H1 (cell line): ENCODE data around the gene CLN6. TPM values are rescaled to one million over a fixed set of nuclear protein-coding genes. Genes with fewer than 3 reads are reported as not detected.

ENCODE experiments used
- CTCF ChIA-PET: fragments of 300-600 bp; sonication (Branson Sonifier 250); formaldehyde crosslinking; loops from one replicate; lab custom pipeline; 2021; ENCODE audit not compliant: partially characterized antibody; lab: Charles Lee
- POLR2A ChIA-PET: fragments of 300-600 bp; sonication (Branson Sonifier 250); formaldehyde crosslinking; loops from one replicate; lab custom pipeline; 2021; ENCODE audit warnings: inconsistent platforms; ENCODE audit not compliant: partially characterized antibody; lab: Charles Lee
- DNase-seq, 2 experiments: peaks; one replicate each; pipeline versions ENCODE4 v3.0.0 to v3.0.0-alpha.2; 2010 to 2022; ENCODE audit warnings: low spot score in 2 of 2, low read depth in 1 of 2, mixed read lengths in 1 of 2
- FAIRE-seq: peaks from 2 replicates; lab custom pipeline; 2011; peaks lifted over from hg19 to GRCh38; lab: Jason Lieb, UNC
- H2AFZ ChIP-seq: 2 replicates; pipeline ENCODE4 v1.8.1; 2012; ENCODE audit warnings: low read length, inconsistent platforms
- H2AK5ac ChIP-seq: 2 replicates; pipeline ENCODE4 v1.6.1; 2013; ENCODE audit warnings: low read depth, low read length
- H2BK120ac ChIP-seq: replicated peaks from 2 replicates; pipeline ENCODE3; 2013; ENCODE audit warnings: low read depth, low read length, inconsistent platforms
- H2BK12ac ChIP-seq: 2 replicates; pipeline ENCODE4 v1.6.1; 2013; ENCODE audit warnings: low read depth, low read length
- H2BK15ac ChIP-seq: 2 replicates; pipeline ENCODE4 v1.6.1; 2013; ENCODE audit warnings: low read length
- H2BK20ac ChIP-seq: 2 replicates; pipeline ENCODE4 v1.6.1; 2013; ENCODE audit warnings: low read length
- H2BK5ac ChIP-seq: 2 replicates; pipeline ENCODE4 v1.6.1; 2013; ENCODE audit warnings: low read depth, low read length
- H3K14ac ChIP-seq: 2 replicates; pipeline ENCODE4 v1.6.1; 2013; ENCODE audit warnings: inconsistent platforms; ENCODE audit not compliant: insufficient read length
- H3K18ac ChIP-seq: 2 replicates; pipeline ENCODE4 v1.6.1; 2013; ENCODE audit warnings: low read length; ENCODE audit errors: extremely low read depth
- H3K23ac ChIP-seq: 2 replicates; pipeline ENCODE4 v1.6.1; 2013; ENCODE audit warnings: inconsistent platforms; ENCODE audit not compliant: insufficient read length
- H3K23me2 ChIP-seq: 2 replicates; pipeline ENCODE4 v1.6.1; 2013; ENCODE audit warnings: low read depth, low read length
- H3K27ac ChIP-seq: 2 replicates; pipeline ENCODE4 v1.6.1; 2011; ENCODE audit warnings: low read depth, low read length, inconsistent platforms
- H3K27me3 ChIP-seq, 4 experiments: replicated peaks in 1 of 4; 1 replicate in 1 of 4; 2 replicates in 3 of 4; pipeline versions ENCODE4 v1.6.1 to v1.8.1; 2011 to 2013; ENCODE audit warnings: low read length in 3 of 4, mild to moderate bottlenecking in 3 of 4, inconsistent platforms in 2 of 4, mixed read lengths in 2 of 4, moderate library complexity in 1 of 4; ENCODE audit not compliant: control insufficient read depth in 3 of 4, insufficient read depth in 3 of 4; ENCODE audit errors: extremely low read depth in 1 of 4
- H3K36me3 ChIP-seq, 4 experiments: 2 replicates each; pipeline versions ENCODE4 v1.6.1 to v1.8.1; 2011 to 2013; ENCODE audit warnings: mild to moderate bottlenecking in 4 of 4, low read length in 3 of 4, moderate library complexity in 2 of 4, control low read depth in 1 of 4, inconsistent platforms in 1 of 4; ENCODE audit not compliant: insufficient read depth in 4 of 4, control insufficient read depth in 2 of 4
- H3K4ac ChIP-seq: replicated peaks from 2 replicates; pipeline ENCODE3; 2013; ENCODE audit warnings: low read length, low read depth, mixed read lengths, inconsistent platforms; ENCODE audit not compliant: insufficient read length
- H3K4me1 ChIP-seq, 4 experiments: replicated peaks in 1 of 4; 1 replicate in 1 of 4; 2 replicates in 3 of 4; pipeline versions ENCODE4 v1.6.1 to v1.8.1; 2011 to 2013; ENCODE audit warnings: low read length in 3 of 4, inconsistent platforms in 2 of 4, mixed read lengths in 1 of 4; ENCODE audit not compliant: insufficient read depth in 4 of 4, control insufficient read depth in 3 of 4
- H3K4me2 ChIP-seq, 2 experiments: 2 replicates each; pipeline versions ENCODE4 v1.6.1 to v1.8.1; 2011 to 2013; ENCODE audit warnings: low read depth in 2 of 2, low read length in 2 of 2, control low read depth in 1 of 2, inconsistent platforms in 1 of 2, mild to moderate bottlenecking in 1 of 2; ENCODE audit not compliant: insufficient read depth in 1 of 2
- H3K4me3 ChIP-seq, 4 experiments: fragments of 200-600, 300-600 bp in 1 of 4; sonication (generic), shearing (Covaris generic), sonication (Bioruptor Twin) in 1 of 4; 2 replicates each; pipeline versions ENCODE4 v1.5.1 to v1.8.1; 2011 to 2016; ENCODE audit warnings: low read length in 4 of 4, low read depth in 3 of 4, control low read depth in 2 of 4, inconsistent platforms in 2 of 4, mild to moderate bottlenecking in 2 of 4, mixed read lengths in 1 of 4, moderate library complexity in 1 of 4; ENCODE audit not compliant: insufficient read depth in 2 of 4; ENCODE audit errors: extremely low read depth in 1 of 4
- H3K56ac ChIP-seq: replicated peaks from 2 replicates; pipeline ENCODE3; 2013; ENCODE audit warnings: low read depth, mild to moderate bottlenecking, mixed read lengths, low read length, inconsistent platforms; ENCODE audit not compliant: insufficient read length
- H3K79me1 ChIP-seq: 2 replicates; pipeline ENCODE4 v1.6.1; 2013; ENCODE audit warnings: low read depth, low read length, control low read depth
- H3K79me2 ChIP-seq, 2 experiments: 2 replicates each; pipeline versions ENCODE4 v1.6.1 to v1.8.1; 2012 to 2013; ENCODE audit warnings: low read length in 2 of 2, mild to moderate bottlenecking in 2 of 2, inconsistent platforms in 1 of 2; ENCODE audit not compliant: insufficient read depth in 2 of 2, control insufficient read depth in 1 of 2
- H3K9ac ChIP-seq, 4 experiments: replicated peaks in 1 of 4; 1 replicate in 1 of 4; 2 replicates in 3 of 4; pipeline versions ENCODE4 v1.6.1 to v1.8.1; 2011 to 2013; ENCODE audit warnings: low read depth in 3 of 4, low read length in 3 of 4, control low read depth in 2 of 4, mild to moderate bottlenecking in 2 of 4, moderate library complexity in 2 of 4, inconsistent platforms in 1 of 4; ENCODE audit errors: extremely low read depth in 1 of 4
- H3K9me3 ChIP-seq, 2 experiments: 2 replicates each; pipeline versions ENCODE4 v1.6.1 to v1.8.1; 2012 to 2013; ENCODE audit warnings: mild to moderate bottlenecking in 2 of 2, moderate library complexity in 2 of 2, control low read depth in 1 of 2, inconsistent platforms in 1 of 2, low read depth in 1 of 2, low read length in 1 of 2, mixed read lengths in 1 of 2; ENCODE audit not compliant: insufficient read depth in 2 of 2
- H4K20me1 ChIP-seq, 2 experiments: replicated peaks in 1 of 2; 2 replicates each; pipeline versions ENCODE3 to v1.8.1; 2011 to 2013; ENCODE audit warnings: inconsistent platforms in 2 of 2, low read length in 2 of 2, mild to moderate bottlenecking in 1 of 2; ENCODE audit not compliant: insufficient read depth in 2 of 2, control insufficient read depth in 1 of 2
- H4K5ac ChIP-seq: 2 replicates; pipeline ENCODE4 v1.6.1; 2013; ENCODE audit warnings: low read length, low read depth, mixed read lengths, inconsistent platforms; ENCODE audit not compliant: insufficient read length
- H4K8ac ChIP-seq: 2 replicates; pipeline ENCODE4 v1.8.0; 2013; ENCODE audit warnings: mild to moderate bottlenecking, moderate library complexity, low read length, inconsistent platforms; ENCODE audit not compliant: insufficient read depth; ENCODE audit errors: extremely low read depth
- H4K91ac ChIP-seq: replicated peaks from 2 replicates; pipeline ENCODE3; 2013; ENCODE audit warnings: low read length, mixed read lengths, inconsistent platforms; ENCODE audit not compliant: insufficient read length
- BRCA1 ChIP-seq: IDR thresholded peaks from 2 replicates; pipeline ENCODE4 v1.6.1; 2012; ENCODE audit warnings: low read depth, low read length, improper control_type of control experiment
- KDM4A ChIP-seq: IDR thresholded peaks from one replicate; pipeline ENCODE4 v1.7.1; 2012; ENCODE audit warnings: low read depth, mild to moderate bottlenecking, moderate library complexity, low read length, inconsistent platforms; ENCODE audit not compliant: severe bottlenecking
- PHF8 ChIP-seq: fragments of 200-600 bp; sonication (generic); conservative IDR thresholded peaks from 2 replicates; pipeline ENCODE4 v1.7.1; 2012; ENCODE audit warnings: low read depth, mild to moderate bottlenecking, inconsistent platforms, low read length, moderate library complexity
- SIX5 ChIP-seq: IDR thresholded peaks from 2 replicates; pipeline ENCODE4 v1.6.1; 2011; ENCODE audit warnings: mild to moderate bottlenecking, low read depth, low read length
- WGBS, 2 experiments: shearing (Covaris generic) in 1 of 2; methylation state at CpG; one replicate each; pipeline versions ENCODE4 v1.1.6 to v1.1.7; 2013 to 2015; ENCODE audit warnings: low lambda C conversion rate in 2 of 2, mixed read lengths in 2 of 2, inconsistent platforms in 1 of 2, low coverage in 1 of 2, missing lambda C conversion rate in 1 of 2; ENCODE audit not compliant: insufficient replicate concordance in 2 of 2, insufficient coverage in 1 of 2, insufficient read length in 1 of 2; ENCODE audit errors: extremely low coverage in 1 of 2, missing lambda C conversion rate in 1 of 2; 5-methylcytosine and 5-hydroxymethylcytosine counted together
- polyA plus RNA-seq, 7 experiments: library from polyadenylated mRNA; depleted of rRNA in 3 of 7; stranded (reverse) in 5 of 7; unstranded in 2 of 7; fragments of >200 nt in 5 of 7; fragments of 200-250 nt in 2 of 7; gene quantifications; 1 replicate in 5 of 7; 2 replicates in 1 of 7; 4 replicates in 1 of 7; pipeline versions ENCODE4 v1.2.1 to v1.2.3, GENCODE V29; 2011 to 2013; ENCODE audit warnings: missing spikeins in 2 of 7, mixed read lengths in 2 of 7
- total RNA-seq: library from RNA; stranded (reverse); fragmentation: NEBNext Ultra II Directional; extraction: Animal tissue kit (Norgen Biotek cat#: 25700); gene quantifications from 2 replicates; pipeline ENCODE4 v1.2.1, GENCODE V29; 2021
- TF ChIP-seq, protein P1 (sequence below): IDR thresholded peaks from 2 replicates; pipeline ENCODE4 v1.6.1; 2011; ENCODE audit warnings: low read length, improper control_type of control experiment

The CLN6 gene
- total and polyA plus RNA-seq, 2 of the 8 experiments (the other 6 are each of a cell fraction or from before 2014, with no cell fraction given) = 60.0 to 137 TPM

DNA sequence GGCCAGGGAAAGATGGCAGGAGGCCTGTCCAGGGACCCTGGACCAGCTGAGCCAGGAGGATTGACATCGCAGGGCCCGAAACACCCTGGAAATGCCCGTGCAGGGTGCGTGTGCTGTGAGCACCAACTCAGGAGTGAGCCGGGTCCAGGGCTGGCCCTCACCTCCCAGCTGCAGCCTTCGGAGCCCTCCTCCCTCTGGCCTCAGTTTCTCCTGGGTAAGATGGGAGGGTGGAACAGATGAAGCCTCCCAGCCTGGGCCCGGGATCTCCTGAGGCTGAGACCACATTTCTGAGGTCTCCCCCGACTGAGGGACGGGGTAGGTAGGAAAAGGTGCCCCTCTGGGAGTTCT, 19.1 kb downstream of the CLN6 start:
- H3K14ac ChIP-seq = no peak overlapping the region
- peak overlapping the region; percentile 13; the same call in 1 of the 2 replicates for H2AK5ac ChIP-seq
- H3K27ac ChIP-seq = peak overlapping the region; percentile 27; the same call in 1 of the 2 replicates
- H3K79me1 ChIP-seq = peaks cover 10% of the 10 kb centered on the region; the same call in 1 of the 2 replicates
- no peak overlapping the region for H3K23ac ChIP-seq
- peaks cover 2 to 35% (median 18%) of the 10 kb centered on the region in 4 experiments for H3K4me1 ChIP-seq
- no peak overlapping the region for H4K8ac ChIP-seq
- no peak overlapping the region for H3K4ac ChIP-seq
- H2BK20ac ChIP-seq = no peak overlapping the region
- CTCF ChIA-PET = interaction anchor here (1.3 to 5.7 kb wide), 9 partner anchors 9 to 347 kb away, joined by 3 to 101 read pairs (median 4); no protein-coding TSS in a partner anchor
- H2AFZ ChIP-seq = no peak overlapping the region
- no peaks in the 10 kb centered on the region; a peak in 1 of 8 replicates for H3K36me3 ChIP-seq
- no peaks in the 10 kb centered on the region for H3K9me3 ChIP-seq
- H4K5ac ChIP-seq = peak overlapping the region; percentile 18
- FAIRE-seq (no peak), DNase-seq (no peak)
- no peak overlapping the region for H2BK120ac ChIP-seq
- H3K23me2 ChIP-seq = no peaks in the 10 kb centered on the region
- H3K27me3 ChIP-seq = no peaks in the 10 kb centered on the region
- peaks cover 10 to 33% of the 10 kb centered on the region in 2 experiments for H4K20me1 ChIP-seq
- H2BK5ac ChIP-seq = no peak overlapping the region
- 92% methylated on average over 9 of the region's 9 CpGs; no CpG with 5 or more reads in 1 of the 2 experiments for WGBS, 2 experiments
- no peak overlapping the region for H3K9ac ChIP-seq
- TF ChIP-seq BRCA1 (no peak), PHF8 (no peak), KDM4A (no peak), SIX5 (no peak)
- TF ChIP-seq, protein P1, sequence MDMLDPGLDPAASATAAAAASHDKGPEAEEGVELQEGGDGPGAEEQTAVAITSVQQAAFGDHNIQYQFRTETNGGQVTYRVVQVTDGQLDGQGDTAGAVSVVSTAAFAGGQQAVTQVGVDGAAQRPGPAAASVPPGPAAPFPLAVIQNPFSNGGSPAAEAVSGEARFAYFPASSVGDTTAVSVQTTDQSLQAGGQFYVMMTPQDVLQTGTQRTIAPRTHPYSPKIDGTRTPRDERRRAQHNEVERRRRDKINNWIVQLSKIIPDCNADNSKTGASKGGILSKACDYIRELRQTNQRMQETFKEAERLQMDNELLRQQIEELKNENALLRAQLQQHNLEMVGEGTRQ = no peak
- H3K18ac ChIP-seq = peak overlapping the region; percentile 32; the same call in 1 of the 2 replicates
- no peak overlapping the region for H2BK12ac ChIP-seq
- POLR2A ChIA-PET = interaction anchor here (1.1 to 2.4 kb wide), 5 partner anchors 8 to 18 kb away, joined by 5 to 19 read pairs (median 7); no protein-coding TSS in a partner anchor
- peaks cover 0 to 33% of the 10 kb centered on the region in 2 experiments; a peak in 2 of 4 replicates for H3K79me2 ChIP-seq
- 0 out of 2 replicates have a peak overlapping the region, but pooled peaks have one; percentile 29 for H2BK15ac ChIP-seq
- H4K91ac ChIP-seq = no peak overlapping the region
- 0 out of 4 replicates have a peak overlapping the region, but pooled peaks of 1 of the 2 experiments have one; percentile 30 for H3K4me2 ChIP-seq
- H3K56ac ChIP-seq = no peak overlapping the region
- no peak overlapping the region for H3K4me3 ChIP-seq
